Fibroblast of lung (primary cell): ENCODE data around the gene CD226.

Experiments used
- CTCF ChIP-seq, 2 donors: IDR thresholded peaks in 1 of 2; conservative IDR thresholded peaks in 1 of 2; 1 replicate in 1 of 2; 2 replicates in 1 of 2; pipeline ENCODE4 v1.5.1; 2011 to 2012; ENCODE audit warnings: low read length in 2 of 2, control low read depth in 1 of 2, inconsistent platforms in 1 of 2, low read depth in 1 of 2, mild to moderate bottlenecking in 1 of 2
- EZH2 ChIP-seq: IDR thresholded peaks from 2 replicates; pipeline ENCODE4 v1.5.1; 2012; ENCODE audit warnings: low read length, control low read depth, mild to moderate bottlenecking; ENCODE audit errors: missing control alignments

- TF ChIP-seq CTCF (conservative IDR thresholded peaks at IDR 0.05 in 1 of 2, IDR thresholded peaks at IDR 0.05 in 1 of 2; ENCODE audit: low read depth in 1 of 2, low read length in 2 of 2): no peak
- no peak for TF ChIP-seq EZH2
These were observed 117.5 kb downstream of the CD226 start for GRCh38 chr18:69830189-69830588.
